Esophagus muscularis mucosa (tissue), 4 donors: Measurements from ENCODE around the gene AJM1. TPM values are rescaled to one million over a fixed set of nuclear protein-coding genes. Genes with fewer than 3 reads are reported as not detected.
"Not testable (repeated sequence)": the region's sequence is repeated elsewhere in the genome, so short reads cannot be mapped to it uniquely, and the experiment has no call there.

Source experiments
- DNase-seq: peaks from one replicate; pipeline ENCODE4 v3.0.0-alpha.2; 2017; ENCODE audit errors: extremely low spot score
- H3K27ac ChIP-seq, 4 donors: fragments of 200-600 bp; sonication (generic); replicated peaks in 1 of 4; 1 replicate in 3 of 4; 2 replicates in 1 of 4; pipeline ENCODE4 v1.5.1; 2016 to 2019; ENCODE audit warnings: mild to moderate bottlenecking in 1 of 4
- H3K27me3 ChIP-seq, 4 donors: fragments of 200-600 bp; sonication (generic); one replicate each; pipeline versions ENCODE4 v1.5.1 to v1.6.0; 2016 to 2019
- H3K36me3 ChIP-seq, 4 donors: fragments of 200-600 bp; sonication (generic); one replicate each; pipeline ENCODE4 v1.5.1; 2016 to 2019
- H3K4me1 ChIP-seq, 4 donors: fragments of 200-600 bp; sonication (generic); one replicate each; pipeline ENCODE4 v1.5.1; 2016 to 2019
- H3K4me3 ChIP-seq, 4 donors: fragments of 200-600 bp; sonication (generic); 1 replicate in 2 of 4; 2 replicates in 2 of 4; pipeline ENCODE4 v1.5.1; 2016 to 2019; ENCODE audit warnings: mild to moderate bottlenecking in 4 of 4, moderate library complexity in 1 of 4
- H3K9me3 ChIP-seq, 4 donors: fragments of 200-600 bp; sonication (generic); 1 replicate in 3 of 4; 2 replicates in 1 of 4; pipeline ENCODE4 v1.5.1; 2016 to 2019
- EP300 ChIP-seq: sonication (generic); formaldehyde crosslinking; IDR thresholded peaks from one replicate; pipeline ENCODE4 v1.6.1; 2017; ENCODE audit warnings: antibody characterized with exemption
- POLR2A ChIP-seq: fragments of 450-650 bp; IDR thresholded peaks from one replicate; pipeline ENCODE4 v1.6.1; 2017; ENCODE audit warnings: antibody characterized with exemption, moderate library complexity, mild to moderate bottlenecking, low read depth
- POLR2AphosphoS5 ChIP-seq, 2 donors: sonication (generic); formaldehyde crosslinking; IDR thresholded peaks; one replicate each; pipeline ENCODE4 v1.6.1; 2017; ENCODE audit warnings: antibody characterized with exemption in 2 of 2
- WGBS: methylation state at CpG from one replicate; pipeline ENCODE4 v1.1.5; 2018; 5-methylcytosine and 5-hydroxymethylcytosine counted together
- intact Hi-C: fragments of 100-400 bp; cut with DNase I; formaldehyde crosslinking; loops from one replicate; pipeline ENCODE4 v1.15.1; 2023
- total RNA-seq, 4 donors: library from RNA; depleted of rRNA; stranded (reverse); fragments of >200 nt; gene quantifications; one replicate each; pipeline versions ENCODE4 v1.1.0 to v1.2.1, GENCODE V29; 2016
- TF ChIP-seq, protein P1 (sequence below), 3 experiments: fragments of 200-600 bp in 2 of 3; fragments of 450-650 bp in 1 of 3; sonication (generic) in 2 of 3; IDR thresholded peaks; one replicate each; pipeline ENCODE4 v1.5.1; 2017 to 2019; ENCODE audit warnings: antibody characterized with exemption in 3 of 3, mild to moderate bottlenecking in 2 of 3, moderate library complexity in 1 of 3

The AJM1 gene
- total RNA-seq, 4 donors from 2014 or later = 3.3 to 14.0 (median 11.4) TPM

DNA sequence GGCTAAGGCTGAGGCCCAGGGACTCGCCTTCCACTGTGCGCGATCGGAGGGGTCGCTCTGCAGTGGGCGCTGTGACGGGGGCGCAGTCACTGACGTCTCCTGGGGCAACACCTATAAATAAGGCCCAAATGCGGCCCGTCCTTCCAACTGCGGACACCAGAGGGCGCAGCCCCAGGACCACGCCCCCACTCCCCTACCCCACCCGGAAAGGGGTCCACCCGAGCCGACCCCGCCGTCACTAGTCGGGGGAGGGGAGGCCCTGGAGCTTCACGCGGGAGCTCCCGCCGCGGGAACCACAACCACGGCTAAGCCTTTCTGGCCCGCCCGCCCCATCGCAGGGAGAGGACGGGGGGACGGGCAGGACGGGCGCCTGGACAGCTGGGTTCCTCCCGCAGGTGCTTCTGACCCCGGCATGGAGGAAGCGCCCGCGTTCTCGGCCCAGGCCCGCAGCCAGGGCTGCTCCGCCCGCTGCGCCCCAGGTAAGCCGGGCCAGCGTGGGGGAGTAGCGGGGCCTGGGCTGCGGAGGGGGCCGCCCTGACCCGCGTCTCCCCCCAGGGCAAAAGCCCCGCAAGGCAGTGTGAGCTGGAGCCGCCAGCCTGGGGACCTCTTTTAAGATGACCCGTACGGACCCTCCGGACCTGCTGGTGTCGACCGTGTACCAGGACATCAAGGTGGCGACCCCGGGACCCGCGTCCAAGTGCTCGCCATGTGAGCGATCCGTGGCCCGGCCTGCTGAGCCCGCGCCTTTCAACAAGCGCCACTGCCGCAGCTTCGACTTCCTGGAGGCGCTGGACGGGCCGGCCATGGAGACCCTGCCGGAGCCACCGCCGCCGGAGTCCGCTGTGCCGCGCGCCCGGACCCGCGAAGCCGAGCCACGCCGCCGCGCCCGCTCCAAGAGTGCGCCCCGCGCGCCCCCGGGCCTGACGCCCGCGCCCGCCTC lies 1.8 kb downstream of the AJM1 start:
- Histone ChIP-seq H3K4me3 (peak overlapping the region; percentile 8 to 13 (median 11)), H3K27me3 (peaks cover 4 to 55% (median 36%) of the 10 kb centered on the region in 4 donors), H3K4me1 (peaks cover 50 to 83% (median 79%) of the 10 kb centered on the region in 4 donors), H3K36me3 (peaks cover 0 to 23% (median 19%) of the 10 kb centered on the region in 4 donors), H3K27ac (peak overlapping the region in 1 of 4 donors; percentile 66)
- TF ChIP-seq, protein P1, sequence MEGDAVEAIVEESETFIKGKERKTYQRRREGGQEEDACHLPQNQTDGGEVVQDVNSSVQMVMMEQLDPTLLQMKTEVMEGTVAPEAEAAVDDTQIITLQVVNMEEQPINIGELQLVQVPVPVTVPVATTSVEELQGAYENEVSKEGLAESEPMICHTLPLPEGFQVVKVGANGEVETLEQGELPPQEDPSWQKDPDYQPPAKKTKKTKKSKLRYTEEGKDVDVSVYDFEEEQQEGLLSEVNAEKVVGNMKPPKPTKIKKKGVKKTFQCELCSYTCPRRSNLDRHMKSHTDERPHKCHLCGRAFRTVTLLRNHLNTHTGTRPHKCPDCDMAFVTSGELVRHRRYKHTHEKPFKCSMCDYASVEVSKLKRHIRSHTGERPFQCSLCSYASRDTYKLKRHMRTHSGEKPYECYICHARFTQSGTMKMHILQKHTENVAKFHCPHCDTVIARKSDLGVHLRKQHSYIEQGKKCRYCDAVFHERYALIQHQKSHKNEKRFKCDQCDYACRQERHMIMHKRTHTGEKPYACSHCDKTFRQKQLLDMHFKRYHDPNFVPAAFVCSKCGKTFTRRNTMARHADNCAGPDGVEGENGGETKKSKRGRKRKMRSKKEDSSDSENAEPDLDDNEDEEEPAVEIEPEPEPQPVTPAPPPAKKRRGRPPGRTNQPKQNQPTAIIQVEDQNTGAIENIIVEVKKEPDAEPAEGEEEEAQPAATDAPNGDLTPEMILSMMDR (IDR thresholded peaks at IDR 0.05) = peak; percentile 63 to 78 (median 71)
- DNase-seq, intact Hi-C loops, H3K9me3 ChIP-seq: not testable (repeated sequence)
- WGBS = 9% methylated on average over 13 of the region's 99 CpGs

DNA sequence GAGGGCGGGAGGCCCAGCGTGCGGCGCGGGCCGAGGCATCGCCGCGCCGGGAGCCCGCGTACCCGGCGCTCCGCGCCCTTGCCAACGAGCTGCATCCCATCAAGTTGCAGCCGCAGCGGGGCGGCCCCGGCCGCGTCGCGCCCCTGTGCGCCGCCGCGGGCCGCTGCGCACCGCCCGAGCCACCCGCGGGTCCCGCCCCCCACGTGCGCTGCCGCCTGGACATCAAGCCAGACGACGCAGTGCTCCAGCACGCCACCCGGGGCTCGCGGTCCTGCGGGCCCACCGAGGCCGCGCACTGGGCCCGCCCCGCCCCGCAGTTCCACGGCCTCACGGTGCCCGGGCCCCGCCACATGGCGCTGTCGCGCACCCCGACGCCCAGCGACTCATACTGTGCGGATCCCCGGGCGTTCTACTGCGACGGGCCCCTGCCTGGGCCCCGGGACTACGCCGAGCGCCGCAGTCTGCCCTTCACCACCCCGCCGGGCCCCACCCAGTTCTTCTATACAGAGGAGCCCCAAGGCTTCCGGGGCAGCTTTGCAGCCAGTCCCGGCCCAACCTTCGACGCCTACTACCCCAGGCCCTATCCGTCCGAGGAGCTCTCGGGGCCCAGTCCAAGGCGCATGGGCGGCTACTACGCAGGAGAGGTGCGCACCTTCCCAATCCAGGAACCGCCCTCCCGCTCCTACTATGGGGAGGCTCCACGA lies 2.6 kb downstream of the AJM1 start:
- peaks cover 0 to 15% (median 10%) of the 10 kb centered on the region in 4 donors for H3K36me3 ChIP-seq
- peaks cover 53 to 87% (median 83%) of the 10 kb centered on the region in 4 donors for H3K4me1 ChIP-seq
- no peak for DNase-seq
- intact Hi-C loops = loop anchor here (5.0 kb wide), 1 partner anchor 43 kb away; no protein-coding TSS in a partner anchor
- no peak overlapping the region for H3K27ac ChIP-seq
- H3K9me3 ChIP-seq = no peaks in the 10 kb centered on the region
- H3K4me3 ChIP-seq = no peak overlapping the region
- H3K27me3 ChIP-seq = peaks cover 4 to 55% (median 36%) of the 10 kb centered on the region in 4 donors
- 47% methylated on average over 8 of the region's 88 CpGs for WGBS
- TF ChIP-seq POLR2A (no peak), POLR2AphosphoS5 (IDR thresholded peaks at IDR 0.05) (no peak)

DNA sequence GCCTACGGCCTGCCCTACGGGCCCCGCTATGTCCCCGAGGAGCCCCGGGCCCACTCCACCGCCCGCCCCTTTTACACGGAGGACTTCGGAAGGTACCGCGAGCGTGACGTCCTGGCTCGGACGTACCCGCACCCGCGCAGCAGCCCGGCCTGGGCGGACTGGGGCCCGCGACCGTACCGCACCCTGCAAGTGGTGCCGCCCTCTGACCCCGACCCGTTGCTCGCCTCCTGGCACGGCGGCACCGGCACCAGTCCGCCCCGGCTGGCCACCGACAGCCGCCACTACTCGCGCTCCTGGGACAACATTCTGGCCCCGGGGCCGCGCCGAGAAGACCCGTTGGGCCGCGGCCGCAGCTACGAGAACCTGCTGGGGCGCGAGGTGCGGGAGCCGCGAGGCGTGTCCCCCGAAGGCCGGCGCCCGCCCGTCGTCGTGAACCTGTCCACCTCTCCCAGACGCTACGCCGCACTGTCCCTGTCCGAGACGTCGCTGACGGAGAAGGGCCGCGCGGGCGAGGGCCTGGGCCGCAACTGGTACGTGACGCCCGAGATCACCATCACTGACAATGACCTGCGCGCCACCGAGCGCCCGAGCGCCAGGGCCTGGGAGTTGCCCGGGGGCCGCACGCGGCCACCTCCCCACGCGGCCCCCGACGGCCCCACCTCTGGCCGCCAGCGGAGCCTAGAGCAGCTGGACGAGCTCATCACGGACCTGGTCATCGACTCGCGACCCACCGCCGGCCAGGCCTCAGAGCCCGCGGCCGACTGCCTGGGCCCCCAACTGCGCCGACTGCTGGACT lies 3.4 kb downstream of the AJM1 start:
- TF ChIP-seq POLR2A = no peak
- TF ChIP-seq, protein P1 (IDR thresholded peaks at IDR 0.05) = no peak
- no peak for TF ChIP-seq EP300
- no peak for TF ChIP-seq POLR2AphosphoS5 (IDR thresholded peaks at IDR 0.05)
- Histone ChIP-seq H3K36me3 (peaks cover 0 to 9% (median 8%) of the 10 kb centered on the region in 4 donors), H3K27me3 (peaks cover 4 to 55% (median 36%) of the 10 kb centered on the region in 4 donors), H3K4me3 (peak overlapping the region in 1 of 4 donors; percentile 78), H3K27ac (no peak overlapping the region), H3K4me1 (peaks cover 61 to 90% (median 87%) of the 10 kb centered on the region in 4 donors), H3K9me3 (no peaks in the 10 kb centered on the region)
- WGBS = 29% methylated on average over 26 of the region's 102 CpGs
- intact Hi-C loops = loop anchor here (5.0 kb wide), 1 partner anchor 43 kb away; no protein-coding TSS in a partner anchor
- no peak for DNase-seq

DNA sequence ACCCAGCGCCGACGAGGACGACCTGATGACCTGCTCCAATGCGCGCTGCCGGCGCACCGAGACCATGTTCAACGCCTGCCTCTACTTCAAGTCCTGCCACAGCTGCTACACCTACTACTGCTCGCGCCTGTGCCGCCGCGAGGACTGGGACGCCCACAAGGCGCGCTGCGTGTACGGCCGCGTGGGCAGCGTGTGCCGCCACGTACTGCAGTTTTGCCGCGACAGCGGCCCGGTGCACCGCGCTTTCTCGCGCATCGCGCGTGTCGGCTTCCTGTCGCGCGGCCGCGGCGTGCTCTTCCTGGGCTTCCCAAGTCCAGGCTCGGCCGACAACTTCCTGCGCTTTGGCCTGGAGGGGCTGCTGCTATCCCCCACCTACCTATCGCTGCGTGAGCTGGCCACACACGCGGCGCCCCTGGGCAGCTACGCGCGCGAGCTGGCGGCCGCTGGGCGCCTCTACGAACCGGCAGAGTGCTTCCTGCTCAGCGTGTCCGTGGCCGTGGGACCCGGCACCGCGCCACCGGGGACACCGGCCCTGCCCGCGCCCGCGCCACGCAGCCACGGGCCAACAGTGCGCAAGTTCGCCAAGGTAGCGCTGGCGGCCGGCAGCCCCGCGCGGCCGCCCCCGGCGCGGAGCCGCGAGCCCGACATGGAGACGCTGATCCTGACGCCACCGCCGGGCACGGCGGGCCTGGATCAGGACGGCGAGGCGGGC lies 4.3 kb downstream of the AJM1 start:
- no CpG with 5 or more reads among the region's 98 CpGs for whole genome bisulfite sequencing
- peak overlapping the region; percentile 57 to 78 (median 74) for H3K4me3 ChIP-seq
- H3K27ac ChIP-seq = no peak overlapping the region
- peaks cover 4 to 55% (median 36%) of the 10 kb centered on the region in 4 donors for H3K27me3 ChIP-seq
- no peak for TF ChIP-seq EP300
- TF ChIP-seq, protein P1 (IDR thresholded peaks at IDR 0.05) = no peak
- TF ChIP-seq POLR2A = no peak
- no peak for TF ChIP-seq POLR2AphosphoS5 (IDR thresholded peaks at IDR 0.05)
- intact Hi-C loops = loop anchor here (5.0 kb wide), 1 partner anchor 44 kb away; no protein-coding TSS in a partner anchor
- no peak for DNase-seq
- H3K36me3 ChIP-seq = peaks cover 0 to 15% (median 11%) of the 10 kb centered on the region in 4 donors
- H3K4me1 ChIP-seq = peaks cover 65 to 90% (median 84%) of the 10 kb centered on the region in 4 donors
- H3K9me3 ChIP-seq = no peaks in the 10 kb centered on the region
